NB4 (cell line): ENCODE data around the gene LDLRAD3.

Source experiments
- CTCF ChIP-seq: IDR thresholded peaks from one replicate; pipeline ENCODE4 v1.5.1; 2012; ENCODE audit warnings: low read depth, low read length
- POLR2A ChIP-seq: IDR thresholded peaks from 2 replicates; pipeline ENCODE4 v1.6.1; 2011; ENCODE audit warnings: mild to moderate bottlenecking; ENCODE audit not compliant: insufficient read length; ENCODE audit errors: extremely low read depth
- TF ChIP-seq, protein P1 (sequence below): IDR thresholded peaks from 2 replicates; pipeline ENCODE4 v1.6.1; 2011; ENCODE audit warnings: low read depth, low read length

- no peak for TF ChIP-seq CTCF
- TF ChIP-seq POLR2A: no peak
- TF ChIP-seq, protein P1, sequence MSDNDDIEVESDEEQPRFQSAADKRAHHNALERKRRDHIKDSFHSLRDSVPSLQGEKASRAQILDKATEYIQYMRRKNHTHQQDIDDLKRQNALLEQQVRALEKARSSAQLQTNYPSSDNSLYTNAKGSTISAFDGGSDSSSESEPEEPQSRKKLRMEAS: no peak
Measured at GRCh38 chr11:35932121-35932520, 11.7 kb upstream of the LDLRAD3 start.
